Measurements from ENCODE around the gene CNTRL.
"Not testable (repeated sequence)": the region's sequence is repeated elsewhere in the genome, so short reads cannot be mapped to it uniquely, and the experiment has no call there.

CNTRL gene

DNA sequence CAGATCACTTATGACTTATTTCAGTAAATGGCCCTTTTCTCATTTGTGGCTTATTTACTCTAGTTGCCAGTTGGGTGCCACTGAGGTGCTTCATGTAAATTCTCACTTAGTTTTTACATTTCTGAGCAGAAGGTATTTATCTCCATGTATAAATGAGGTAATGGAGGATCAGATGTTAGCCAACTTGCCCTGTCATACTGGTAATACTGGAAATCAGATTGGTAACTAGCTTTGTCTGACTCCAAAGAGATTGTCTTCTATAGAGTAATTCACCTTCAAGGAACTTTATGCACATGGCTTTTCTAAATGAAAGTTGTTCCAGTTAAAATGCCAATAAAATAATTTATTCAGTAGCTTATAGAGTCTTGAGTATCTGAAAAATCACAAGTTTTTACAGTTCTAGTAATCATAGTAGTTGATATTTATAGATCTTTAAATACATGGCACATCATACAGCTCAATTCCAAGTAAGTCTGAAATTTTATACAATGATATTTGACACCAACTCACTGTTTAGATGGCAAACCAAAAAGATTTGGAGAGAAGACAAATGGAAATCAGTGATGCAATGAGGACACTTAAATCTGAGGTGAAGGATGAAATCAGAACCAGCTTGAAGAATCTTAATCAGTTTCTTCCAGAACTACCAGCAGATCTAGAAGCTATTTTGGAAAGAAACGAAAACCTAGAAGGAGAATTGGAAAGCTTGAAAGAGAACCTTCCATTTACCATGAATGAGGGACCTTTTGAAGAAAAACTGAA lies 98.2 kb downstream of the CNTRL start:
- no peaks in the 10 kb centered on the region for H3K4me1 ChIP-seq (ENCODE audit: control insufficient read depth in 1 of 2, insufficient read depth in 2 of 2, low read length in 2 of 2)
- H3K4me3 ChIP-seq (ENCODE audit: low read depth in 1 of 2, low read length in 2 of 2) = no peak overlapping the region
- peaks cover 24 to 61% of the 10 kb centered on the region in 2 donors for H3K36me3 ChIP-seq (ENCODE audit: control insufficient read depth in 1 of 2, insufficient read depth in 2 of 2, low read length in 2 of 2)
- no peaks in the 10 kb centered on the region for H3K9me3 ChIP-seq (ENCODE audit: control insufficient read depth in 1 of 2, low read length in 2 of 2)
- no peak overlapping the region for H3K9ac ChIP-seq (ENCODE audit: low read depth in 1 of 2, low read length in 2 of 2)
- no peaks in the 10 kb centered on the region for H3K27me3 ChIP-seq (ENCODE audit: control insufficient read depth in 1 of 2, insufficient read depth in 2 of 2, low read length in 2 of 2)
- no peak overlapping the region for H3K27ac ChIP-seq (ENCODE audit: low read depth, low read length)

GRCh38 chr9:121173501-121173900 lies 98.7 kb downstream of the CNTRL start:
- Histone ChIP-seq H3K9ac (ENCODE audit: low read depth in 1 of 2, low read length in 2 of 2) (no peak overlapping the region), H3K27me3 (ENCODE audit: control insufficient read depth in 1 of 2, insufficient read depth in 2 of 2, low read length in 2 of 2) (no peaks in the 10 kb centered on the region), H3K36me3 (ENCODE audit: control insufficient read depth in 1 of 2, insufficient read depth in 2 of 2, low read length in 2 of 2) (peaks cover 24 to 60% of the 10 kb centered on the region in 2 donors), H3K27ac (ENCODE audit: low read depth, low read length) (no peak overlapping the region), H3K4me1 (ENCODE audit: control insufficient read depth in 1 of 2, insufficient read depth in 2 of 2, low read length in 2 of 2) (no peaks in the 10 kb centered on the region), H3K9me3 (ENCODE audit: control insufficient read depth in 1 of 2, low read length in 2 of 2) (no peaks in the 10 kb centered on the region), H3K4me3 (ENCODE audit: low read depth in 1 of 2, low read length in 2 of 2) (no peak overlapping the region)

DNA sequence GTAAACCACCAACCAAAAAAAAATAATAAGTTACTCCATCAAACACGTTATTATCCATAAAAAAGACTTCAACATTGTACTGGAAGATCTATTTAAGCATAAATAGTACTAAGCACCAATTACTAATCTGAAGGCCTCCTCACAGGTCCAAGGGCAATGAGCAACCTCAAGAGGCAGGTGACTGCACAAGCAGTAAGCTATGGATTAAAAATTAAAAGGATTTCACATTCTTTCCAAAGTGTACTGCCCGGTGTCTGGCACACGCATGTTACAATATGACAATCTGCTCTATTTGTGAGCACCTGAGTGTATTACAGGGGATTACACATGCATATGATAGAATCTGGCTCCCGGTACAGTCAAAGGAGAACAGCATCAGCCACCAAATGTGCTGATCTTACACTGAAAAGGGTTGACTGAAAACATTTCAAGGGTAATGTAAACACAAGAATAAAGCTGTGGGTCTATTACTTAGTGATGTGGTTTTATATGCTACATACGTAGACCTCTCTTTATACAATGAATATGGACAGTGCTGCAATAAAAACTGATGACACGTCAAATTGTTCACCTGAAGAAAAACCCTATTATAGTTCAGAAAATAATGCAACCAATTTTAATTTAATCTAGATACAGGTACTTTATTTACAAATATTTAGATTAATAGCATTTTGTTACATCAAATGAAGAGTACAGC lies 104.1 kb downstream of the CNTRL start:
- no peaks in the 10 kb centered on the region for H3K4me1 ChIP-seq (ENCODE audit: control insufficient read depth in 1 of 2, insufficient read depth in 2 of 2, low read length in 2 of 2)
- H3K9me3 ChIP-seq (ENCODE audit: control insufficient read depth in 1 of 2, low read length in 2 of 2) = no peaks in the 10 kb centered on the region
- no peak overlapping the region for H3K4me3 ChIP-seq (ENCODE audit: low read depth in 1 of 2, low read length in 2 of 2)
- H3K27ac ChIP-seq (ENCODE audit: low read depth, low read length) = no peak overlapping the region
- H3K27me3 ChIP-seq (ENCODE audit: control insufficient read depth in 1 of 2, insufficient read depth in 2 of 2, low read length in 2 of 2) = no peaks in the 10 kb centered on the region
- no peak overlapping the region for H3K9ac ChIP-seq (ENCODE audit: low read depth in 1 of 2, low read length in 2 of 2)
- peaks cover 24 to 50% of the 10 kb centered on the region in 2 donors for H3K36me3 ChIP-seq (ENCODE audit: control insufficient read depth in 1 of 2, insufficient read depth in 2 of 2, low read length in 2 of 2)

DNA sequence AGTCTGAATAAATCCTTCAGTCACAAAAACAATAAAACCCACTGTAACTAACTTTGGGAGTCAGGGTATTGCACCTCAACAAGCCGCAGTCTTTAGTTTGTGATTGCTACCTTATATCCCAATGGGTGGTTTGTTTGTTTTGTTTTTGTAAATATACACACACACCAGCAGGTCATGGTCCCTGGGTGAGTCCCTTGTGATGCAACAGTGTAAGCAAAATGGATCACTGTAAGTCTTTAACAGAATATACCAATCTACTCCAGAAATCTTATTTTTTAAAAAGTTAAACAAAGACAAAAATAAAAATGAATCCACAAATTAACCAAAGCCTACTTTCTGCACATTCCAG lies 104.6 kb downstream of the CNTRL start:
- H3K4me3 ChIP-seq (ENCODE audit: low read depth in 1 of 2, low read length in 2 of 2); H3K27ac ChIP-seq (ENCODE audit: low read depth, low read length); H3K4me1 ChIP-seq (ENCODE audit: control insufficient read depth in 1 of 2, insufficient read depth in 2 of 2, low read length in 2 of 2); H3K27me3 ChIP-seq (ENCODE audit: control insufficient read depth in 1 of 2, insufficient read depth in 2 of 2, low read length in 2 of 2); H3K9me3 ChIP-seq (ENCODE audit: control insufficient read depth in 1 of 2, low read length in 2 of 2); H3K9ac ChIP-seq (ENCODE audit: low read depth in 1 of 2, low read length in 2 of 2): not testable (repeated sequence)
- peaks cover 24 to 49% of the 10 kb centered on the region in 2 donors for H3K36me3 ChIP-seq (ENCODE audit: control insufficient read depth in 1 of 2, insufficient read depth in 2 of 2, low read length in 2 of 2)

DNA sequence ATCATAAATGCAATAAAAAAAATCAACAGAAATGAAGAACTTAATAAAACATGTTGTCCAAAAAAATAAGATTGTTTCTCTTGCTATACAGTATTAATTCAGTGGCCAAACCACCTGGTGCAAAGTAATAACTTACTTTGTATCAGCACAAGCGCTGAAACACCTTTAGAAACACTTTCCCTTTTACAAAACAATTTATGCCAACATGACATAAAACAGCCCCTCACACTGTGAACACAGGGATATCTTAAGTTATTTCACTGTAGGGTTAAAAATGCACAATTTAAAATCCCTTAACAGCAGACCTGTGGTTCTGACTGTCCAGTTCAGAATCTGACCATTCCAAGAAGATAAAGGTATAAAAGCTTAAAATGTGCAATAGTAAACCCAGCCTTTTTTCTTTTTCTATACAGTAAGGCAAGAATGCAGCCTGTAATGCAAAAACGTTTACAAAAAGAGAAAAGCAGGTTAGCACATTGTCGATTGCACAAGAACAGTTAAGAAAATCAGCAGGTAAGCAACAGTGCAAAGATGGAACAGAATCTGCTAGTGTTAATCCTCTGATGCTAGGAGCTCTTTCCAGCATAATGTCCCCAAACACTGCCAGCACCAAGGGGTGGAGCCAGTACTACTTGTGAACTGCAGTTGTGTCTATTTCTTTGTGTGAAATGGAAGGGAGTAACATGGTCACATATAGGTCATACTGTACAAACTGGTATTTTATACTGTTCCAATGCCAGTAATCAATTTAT lies 105.4 kb downstream of the CNTRL start:
- H3K27me3 ChIP-seq (ENCODE audit: control insufficient read depth in 1 of 2, insufficient read depth in 2 of 2, low read length in 2 of 2) = no peaks in the 10 kb centered on the region
- no peak overlapping the region for H3K9ac ChIP-seq (ENCODE audit: low read depth in 1 of 2, low read length in 2 of 2)
- H3K36me3 ChIP-seq (ENCODE audit: control insufficient read depth in 1 of 2, insufficient read depth in 2 of 2, low read length in 2 of 2) = peaks cover 24 to 42% of the 10 kb centered on the region in 2 donors
- H3K27ac ChIP-seq (ENCODE audit: low read depth, low read length) = no peak overlapping the region
- no peaks in the 10 kb centered on the region for H3K9me3 ChIP-seq (ENCODE audit: control insufficient read depth in 1 of 2, low read length in 2 of 2)
- no peak overlapping the region for H3K4me3 ChIP-seq (ENCODE audit: low read depth in 1 of 2, low read length in 2 of 2)
- H3K4me1 ChIP-seq (ENCODE audit: control insufficient read depth in 1 of 2, insufficient read depth in 2 of 2, low read length in 2 of 2) = peaks cover 0 to 1% of the 10 kb centered on the region in 2 donors

DNA sequence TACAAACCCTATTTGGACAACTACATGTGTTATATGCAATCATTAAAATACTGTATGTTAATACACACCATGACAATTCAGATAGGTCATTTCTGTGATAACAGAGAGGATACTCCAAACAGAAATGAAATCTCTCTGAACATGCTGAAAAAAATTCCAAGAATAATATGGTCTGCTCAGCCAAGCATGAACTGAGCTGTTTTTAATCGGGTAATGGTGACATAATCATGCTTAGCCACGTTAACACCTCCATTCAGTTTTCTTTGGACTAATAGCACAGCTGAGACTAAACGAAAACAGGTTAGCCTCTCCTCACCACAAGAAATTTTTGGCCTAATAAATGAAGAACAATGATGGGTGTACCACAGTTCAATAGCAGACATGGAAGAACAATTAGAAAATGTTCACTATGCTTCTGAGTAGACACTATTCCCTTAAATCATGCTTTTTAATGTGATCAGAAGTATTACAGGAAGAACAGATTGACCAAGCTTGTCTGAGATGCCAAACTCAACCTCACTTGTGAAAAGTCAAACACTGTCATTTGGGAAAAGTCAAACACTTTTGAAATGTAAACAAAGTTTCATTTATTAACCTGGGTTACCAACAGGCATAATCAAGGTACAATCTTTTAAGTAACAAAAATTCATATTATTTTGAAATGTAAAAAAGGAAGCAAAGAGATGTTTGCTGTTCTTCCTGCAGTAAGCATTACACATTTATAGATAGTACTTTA lies 107.5 kb downstream of the CNTRL start:
- Histone ChIP-seq H3K9me3 (ENCODE audit: control insufficient read depth in 1 of 2, low read length in 2 of 2) (no peaks in the 10 kb centered on the region), H3K4me3 (ENCODE audit: low read depth in 1 of 2, low read length in 2 of 2) (no peak overlapping the region), H3K9ac (ENCODE audit: low read depth in 1 of 2, low read length in 2 of 2) (no peak overlapping the region), H3K27ac (ENCODE audit: low read depth, low read length) (no peak overlapping the region), H3K27me3 (ENCODE audit: control insufficient read depth in 1 of 2, insufficient read depth in 2 of 2, low read length in 2 of 2) (no peaks in the 10 kb centered on the region), H3K36me3 (ENCODE audit: control insufficient read depth in 1 of 2, insufficient read depth in 2 of 2, low read length in 2 of 2) (peaks cover 33 to 51% of the 10 kb centered on the region in 2 donors), H3K4me1 (ENCODE audit: control insufficient read depth in 1 of 2, insufficient read depth in 2 of 2, low read length in 2 of 2) (peaks cover 0 to 10% of the 10 kb centered on the region in 2 donors)

- no peak overlapping the region for H3K27ac ChIP-seq (ENCODE audit: low read depth, low read length)
Measured at GRCh38 chr9:121182989-121183388, 108.2 kb downstream of the CNTRL start.

DNA sequence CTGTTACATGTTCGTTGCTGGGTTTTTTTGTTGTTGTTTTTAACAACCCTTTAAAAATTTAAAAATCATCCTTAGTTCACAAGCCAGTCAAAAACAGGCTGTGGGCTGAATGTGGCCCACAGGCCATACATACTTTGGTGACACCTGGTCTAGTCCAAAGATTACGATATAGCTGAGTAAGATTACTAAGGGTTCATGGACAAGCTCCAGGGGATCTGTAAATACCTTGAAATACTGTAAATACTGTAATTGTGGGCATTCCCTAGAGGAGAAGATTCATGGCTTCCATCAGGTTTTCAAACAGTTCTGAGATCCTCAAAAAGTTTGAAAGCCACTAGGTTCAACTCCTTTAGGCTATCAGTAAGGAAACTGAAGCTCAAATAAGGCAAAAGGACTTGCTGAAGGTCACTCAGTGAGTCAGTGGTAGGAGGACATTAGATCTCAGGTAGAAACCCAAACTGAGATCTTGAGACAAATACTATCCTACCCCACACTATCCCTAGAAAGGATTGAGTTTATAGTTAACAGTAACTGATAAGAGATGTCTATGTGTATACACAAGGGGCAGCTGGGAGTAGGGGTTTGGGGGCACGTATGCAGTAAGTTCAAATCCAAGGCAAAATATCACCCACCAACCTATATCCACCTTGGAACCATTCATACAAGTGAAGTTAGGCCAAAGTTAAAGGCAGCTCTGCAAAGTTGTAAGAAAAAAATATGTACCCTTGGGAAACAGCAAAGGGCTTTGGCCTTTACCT lies 109.1 kb downstream of the CNTRL start:
- Histone ChIP-seq H3K9ac (ENCODE audit: low read depth in 1 of 2, low read length in 2 of 2) (no peak overlapping the region), H3K4me1 (ENCODE audit: control insufficient read depth in 1 of 2, insufficient read depth in 2 of 2, low read length in 2 of 2) (peaks cover 0 to 10% of the 10 kb centered on the region in 2 donors), H3K27ac (ENCODE audit: low read depth, low read length) (no peak overlapping the region), H3K36me3 (ENCODE audit: control insufficient read depth in 1 of 2, insufficient read depth in 2 of 2, low read length in 2 of 2) (peaks cover 31 to 46% of the 10 kb centered on the region in 2 donors), H3K9me3 (ENCODE audit: control insufficient read depth in 1 of 2, low read length in 2 of 2) (no peaks in the 10 kb centered on the region), H3K27me3 (ENCODE audit: control insufficient read depth in 1 of 2, insufficient read depth in 2 of 2, low read length in 2 of 2) (no peaks in the 10 kb centered on the region), H3K4me3 (ENCODE audit: low read depth in 1 of 2, low read length in 2 of 2) (no peak overlapping the region)

More at GRCh38 chr9:121182989-121183388, 108.2 kb downstream of the CNTRL start:
- no peak overlapping the region for H3K4me3 ChIP-seq (ENCODE audit: low read depth in 1 of 2, low read length in 2 of 2)
- no peaks in the 10 kb centered on the region for H3K27me3 ChIP-seq (ENCODE audit: control insufficient read depth in 1 of 2, insufficient read depth in 2 of 2, low read length in 2 of 2)
- no peaks in the 10 kb centered on the region for H3K9me3 ChIP-seq (ENCODE audit: control insufficient read depth in 1 of 2, low read length in 2 of 2)
- no peak overlapping the region for H3K9ac ChIP-seq (ENCODE audit: low read depth in 1 of 2, low read length in 2 of 2)
- peaks cover 33 to 51% of the 10 kb centered on the region in 2 donors for H3K36me3 ChIP-seq (ENCODE audit: control insufficient read depth in 1 of 2, insufficient read depth in 2 of 2, low read length in 2 of 2)
- peaks cover 0 to 10% of the 10 kb centered on the region in 2 donors for H3K4me1 ChIP-seq (ENCODE audit: control insufficient read depth in 1 of 2, insufficient read depth in 2 of 2, low read length in 2 of 2)

GRCh38 chr9:121184463-121184862 lies 109.7 kb downstream of the CNTRL start:
- no peaks in the 10 kb centered on the region for H3K9me3 ChIP-seq (ENCODE audit: control insufficient read depth in 1 of 2, low read length in 2 of 2)
- no peak overlapping the region for H3K9ac ChIP-seq (ENCODE audit: low read depth in 1 of 2, low read length in 2 of 2)
- H3K4me1 ChIP-seq (ENCODE audit: control insufficient read depth in 1 of 2, insufficient read depth in 2 of 2, low read length in 2 of 2) = peaks cover 0 to 10% of the 10 kb centered on the region in 2 donors
- no peaks in the 10 kb centered on the region for H3K27me3 ChIP-seq (ENCODE audit: control insufficient read depth in 1 of 2, insufficient read depth in 2 of 2, low read length in 2 of 2)
- peaks cover 30 to 44% of the 10 kb centered on the region in 2 donors for H3K36me3 ChIP-seq (ENCODE audit: control insufficient read depth in 1 of 2, insufficient read depth in 2 of 2, low read length in 2 of 2)
- no peak overlapping the region for H3K4me3 ChIP-seq (ENCODE audit: low read depth in 1 of 2, low read length in 2 of 2)
- H3K27ac ChIP-seq (ENCODE audit: low read depth, low read length) = no peak overlapping the region
